Ishikawa (cell line): ENCODE results near the gene TREX2.

Experiments
- CREB1 ChIP-seq: IDR thresholded peaks from 2 replicates; pipeline ENCODE4 v1.6.1; 2012; ENCODE audit warnings: low read depth
- FOXM1 ChIP-seq: IDR thresholded peaks from 2 replicates; pipeline ENCODE4 v1.6.1; 2012; ENCODE audit warnings: low read depth, borderline replicate concordance
- RAD21 ChIP-seq: IDR thresholded peaks from 2 replicates; pipeline ENCODE4 v1.6.1; 2012; ENCODE audit warnings: low read depth
- TCF12 ChIP-seq: IDR thresholded peaks from 2 replicates; pipeline ENCODE4 v1.6.1; 2012; ENCODE audit warnings: low read depth
- TEAD4 ChIP-seq: IDR thresholded peaks from 2 replicates; pipeline ENCODE4 v1.6.1; 2012
- YY1 ChIP-seq: IDR thresholded peaks from 2 replicates; pipeline ENCODE4 v1.6.1; 2012; ENCODE audit warnings: low read depth
- TF ChIP-seq, protein P1 (sequence below): IDR thresholded peaks from 2 replicates; pipeline ENCODE4 v1.6.1; 2012

- no peak for TF ChIP-seq RAD21
- no peak for TF ChIP-seq CREB1
- TF ChIP-seq TCF12: no peak
- TF ChIP-seq, protein P1, sequence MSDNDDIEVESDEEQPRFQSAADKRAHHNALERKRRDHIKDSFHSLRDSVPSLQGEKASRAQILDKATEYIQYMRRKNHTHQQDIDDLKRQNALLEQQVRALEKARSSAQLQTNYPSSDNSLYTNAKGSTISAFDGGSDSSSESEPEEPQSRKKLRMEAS: no peak
- TF ChIP-seq YY1: no peak
- no peak for TF ChIP-seq TEAD4
- TF ChIP-seq FOXM1: no peak
Measured at GRCh38 chrX:153490217-153490930, 44.5 kb upstream of the TREX2 start.
